Activated T-cell treated with anti-CD3 and anti-CD28 coated beads, Interleukin-2, amount 50 U/mL, for 72 hours (primary cell): ENCODE results near the gene MIGA1. TPM values are rescaled to one million over a fixed set of nuclear protein-coding genes. Genes with fewer than 3 reads are reported as not detected.
"Not testable (repeated sequence)": the region's sequence is repeated elsewhere in the genome, so short reads cannot be mapped to it uniquely, and the experiment has no call there.

Experiments used
- ATAC-seq, 2 donors: fragments of 150-1000 bp; cut with Tn5 transposase; replicated peaks in 1 of 2; 2 replicates each; pipeline ENCODE4 v1.10.0; 2021; ENCODE audit warnings: moderate library complexity in 2 of 2, mild to moderate bottlenecking in 1 of 2
- DNase-seq, 2 donors: peaks; one replicate each; pipeline ENCODE4 v3.0.0; 2021 to 2022; ENCODE audit warnings: mixed read lengths in 1 of 2
- H3K27ac Mint-ChIP-seq: one replicate; pipeline ENCODE4 v1.8.0; 2022; ENCODE audit warnings: mild to moderate bottlenecking, moderate library complexity, mixed read lengths
- H3K27me3 Mint-ChIP-seq: one replicate; pipeline ENCODE4 v1.8.0; 2022; ENCODE audit warnings: low read depth, mixed read lengths
- H3K36me3 Mint-ChIP-seq, 2 donors: one replicate each; pipeline ENCODE4 v1.8.0; 2022; ENCODE audit warnings: mixed read lengths in 2 of 2, mild to moderate bottlenecking in 1 of 2; ENCODE audit not compliant: insufficient read depth in 2 of 2
- H3K4me1 Mint-ChIP-seq: one replicate; pipeline ENCODE4 v1.8.0; 2022; ENCODE audit warnings: low read depth, mixed read lengths
- H3K4me3 Mint-ChIP-seq, 2 donors: one replicate each; pipeline ENCODE4 v1.8.0; 2022; ENCODE audit warnings: mild to moderate bottlenecking in 2 of 2, mixed read lengths in 2 of 2, moderate library complexity in 2 of 2
- H3K9me3 Mint-ChIP-seq, 2 donors: one replicate each; pipeline ENCODE4 v1.8.0; 2022; ENCODE audit warnings: mixed read lengths in 2 of 2
- total RNA-seq, 2 donors: library from RNA; stranded (reverse); gene quantifications; one replicate each; pipeline ENCODE4 v1.2.3, GENCODE V29; 2022

Gene MIGA1
- total RNA-seq, 2 donors from 2014 or later = 11.9 to 12.4 TPM

DNA sequence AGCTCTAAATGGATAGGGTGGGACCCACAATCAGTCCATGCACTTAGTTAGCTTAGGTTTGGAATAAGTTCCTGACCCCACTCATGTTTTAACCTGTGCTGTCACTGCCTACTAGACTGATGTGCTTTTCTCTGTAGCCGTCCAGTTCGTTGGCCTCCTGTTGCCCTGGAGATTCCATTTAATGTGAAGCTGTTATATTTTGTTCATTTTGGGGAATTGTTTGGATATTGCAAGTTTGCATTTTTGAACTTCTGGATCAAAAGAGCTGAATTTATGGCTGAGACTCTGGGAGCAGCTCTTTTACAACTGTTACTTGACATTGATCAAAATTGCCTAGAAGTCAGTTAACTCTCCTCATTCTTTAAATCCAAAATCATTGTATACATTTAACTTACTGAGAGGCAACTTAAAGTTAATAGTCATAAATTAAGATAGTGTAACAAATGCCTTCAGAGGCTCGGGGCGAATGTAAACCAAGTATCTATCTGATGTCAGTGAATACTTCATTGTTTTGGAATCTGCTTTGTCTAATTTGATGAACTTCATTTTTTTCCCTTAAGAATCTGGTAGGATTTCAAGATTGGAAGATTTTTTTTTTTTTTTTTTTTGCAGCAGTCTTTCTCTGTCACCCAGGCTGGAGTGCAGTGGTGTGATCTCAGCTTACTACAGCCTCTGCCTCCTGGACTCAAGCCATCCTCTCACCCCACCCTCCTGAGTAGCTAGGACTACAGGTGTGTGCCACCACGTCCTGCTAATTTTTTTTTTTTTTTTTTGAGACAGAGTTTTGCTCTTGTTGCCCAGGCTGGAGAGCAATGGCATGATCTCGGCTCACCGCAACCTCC, 38.1 kb downstream of the MIGA1 start:
- ATAC-seq (no peak), DNase-seq (no peak)
- no peaks in the 10 kb centered on the region for H3K9me3 Mint-ChIP-seq
- no peak overlapping the region for H3K4me3 Mint-ChIP-seq
- peaks cover 5 to 26% of the 10 kb centered on the region in 2 donors for H3K36me3 Mint-ChIP-seq
- H3K27me3 Mint-ChIP-seq = no peaks in the 10 kb centered on the region
- H3K27ac Mint-ChIP-seq = no peak overlapping the region
- H3K4me1 Mint-ChIP-seq = no peaks in the 10 kb centered on the region

DNA sequence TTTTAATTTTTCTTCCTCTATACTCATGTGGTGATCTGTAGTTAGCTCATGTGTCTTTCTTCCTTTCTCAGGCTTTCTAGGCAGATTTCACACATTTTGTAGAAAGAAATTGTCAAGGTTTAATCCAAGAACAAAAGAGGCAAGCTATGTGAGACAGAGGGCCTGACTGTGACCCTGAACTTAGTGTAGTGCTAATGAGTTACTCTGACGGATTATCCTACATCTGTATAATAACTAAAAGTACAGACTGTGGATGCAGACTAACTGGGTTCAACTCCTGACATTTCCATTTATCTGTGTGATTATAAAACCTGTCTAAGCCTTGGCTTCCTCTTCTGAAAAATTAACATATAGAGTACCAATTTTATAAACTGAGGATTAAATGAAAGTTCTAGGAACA, 40.7 kb downstream of the MIGA1 start:
- Mint-ChIP-seq H3K27me3 (no peaks in the 10 kb centered on the region), H3K4me1 (no peaks in the 10 kb centered on the region), H3K9me3 (no peaks in the 10 kb centered on the region), H3K27ac (no peak overlapping the region), H3K36me3 (peaks cover 4 to 18% of the 10 kb centered on the region in 2 donors), H3K4me3 (no peak overlapping the region)
- ATAC-seq (no peak), DNase-seq (no peak)

DNA sequence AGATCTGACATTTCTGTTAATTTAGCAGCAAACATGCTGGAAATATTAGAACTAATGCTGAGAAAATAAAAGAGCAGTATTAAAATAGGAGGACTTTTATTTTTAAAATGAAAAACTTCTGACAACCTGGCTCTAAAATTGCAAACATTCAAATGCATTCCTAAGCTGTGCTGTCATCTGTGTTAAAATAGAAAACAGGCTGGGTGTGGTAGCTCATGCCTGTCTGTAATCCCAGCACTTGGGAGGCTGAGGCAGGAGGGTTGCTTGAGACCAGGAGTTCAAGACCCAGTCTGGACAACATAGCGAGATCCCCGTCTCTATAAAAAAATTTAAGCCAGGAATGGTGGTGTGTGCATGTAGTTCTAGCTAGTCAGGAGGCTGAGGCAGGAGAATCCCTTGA, 44.6 kb downstream of the MIGA1 start:
- Mint-ChIP-seq H3K4me3 (no peak overlapping the region), H3K36me3 (peaks cover 6 to 11% of the 10 kb centered on the region in 2 donors), H3K27me3 (no peaks in the 10 kb centered on the region), H3K4me1 (no peaks in the 10 kb centered on the region), H3K9me3 (no peaks in the 10 kb centered on the region), H3K27ac (no peak overlapping the region)
- DNase-seq (no peak), ATAC-seq (no peak)

DNA sequence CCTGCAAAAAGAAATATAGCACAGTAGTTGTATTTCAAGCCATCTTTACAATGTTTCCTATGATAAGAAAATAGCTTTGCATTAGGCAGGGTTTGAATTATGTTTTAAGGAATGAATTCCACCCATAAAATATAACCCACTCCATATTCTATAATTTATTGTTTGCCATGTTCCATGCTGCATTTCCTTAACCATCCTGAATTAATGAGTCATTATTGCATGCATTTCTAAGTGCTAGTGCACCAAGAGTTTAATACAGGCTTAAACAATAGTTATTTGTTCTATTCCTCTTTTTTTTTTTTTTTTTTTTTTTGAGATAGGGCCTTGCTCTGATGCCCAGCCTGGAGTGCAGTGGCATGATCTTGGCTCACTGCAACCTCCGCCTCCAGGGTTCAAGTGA, 45.2 kb downstream of the MIGA1 start:
- Mint-ChIP-seq H3K27ac (no peak overlapping the region), H3K27me3 (no peaks in the 10 kb centered on the region)
- ATAC-seq = no peak

DNA sequence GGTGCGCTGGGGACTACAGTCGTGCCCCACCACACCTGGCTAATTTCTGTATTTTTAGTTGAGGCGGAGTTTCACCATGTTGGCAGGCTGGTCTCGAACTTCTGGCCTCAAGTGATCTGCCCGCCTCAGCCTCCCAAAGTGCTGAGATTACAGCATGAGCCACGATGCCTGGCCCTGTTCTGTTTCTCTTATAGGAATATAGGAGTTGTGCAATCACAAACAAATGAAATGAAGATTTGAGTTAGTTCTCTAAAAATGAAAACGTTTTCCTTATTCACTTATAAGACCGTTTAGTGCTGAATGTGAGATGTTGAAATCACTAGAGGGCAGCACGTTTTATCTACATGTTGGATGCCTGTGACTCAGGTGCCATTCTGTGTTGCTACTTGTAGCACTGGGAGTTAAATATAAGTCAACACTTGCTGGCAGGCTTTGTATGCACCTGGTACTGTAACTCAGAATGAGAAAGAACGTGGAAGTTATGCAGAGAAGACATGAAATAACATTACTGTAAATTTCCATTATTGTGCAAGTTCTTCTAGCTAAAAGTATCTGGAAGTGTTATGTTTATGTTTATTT, 45.8 kb downstream of the MIGA1 start:
- ATAC-seq (peak in 1 of 2 donors; percentile 39), DNase-seq (peak in 1 of 2 donors; percentile 5)
- Mint-ChIP-seq H3K4me1 (no peaks in the 10 kb centered on the region), H3K9me3 (no peaks in the 10 kb centered on the region), H3K27me3 (no peaks in the 10 kb centered on the region), H3K36me3 (peaks cover 2 to 11% of the 10 kb centered on the region in 2 donors), H3K4me3 (no peak overlapping the region), H3K27ac (peak overlapping the region; percentile 14)

More for the DNA sequence above, 45.2 kb downstream of the MIGA1 start:
- H3K9me3 Mint-ChIP-seq = no peaks in the 10 kb centered on the region
- no peak for DNase-seq
- H3K4me3 Mint-ChIP-seq = no peak overlapping the region
- no peaks in the 10 kb centered on the region for H3K4me1 Mint-ChIP-seq
- peaks cover 5 to 10% of the 10 kb centered on the region in 2 donors for H3K36me3 Mint-ChIP-seq

DNA sequence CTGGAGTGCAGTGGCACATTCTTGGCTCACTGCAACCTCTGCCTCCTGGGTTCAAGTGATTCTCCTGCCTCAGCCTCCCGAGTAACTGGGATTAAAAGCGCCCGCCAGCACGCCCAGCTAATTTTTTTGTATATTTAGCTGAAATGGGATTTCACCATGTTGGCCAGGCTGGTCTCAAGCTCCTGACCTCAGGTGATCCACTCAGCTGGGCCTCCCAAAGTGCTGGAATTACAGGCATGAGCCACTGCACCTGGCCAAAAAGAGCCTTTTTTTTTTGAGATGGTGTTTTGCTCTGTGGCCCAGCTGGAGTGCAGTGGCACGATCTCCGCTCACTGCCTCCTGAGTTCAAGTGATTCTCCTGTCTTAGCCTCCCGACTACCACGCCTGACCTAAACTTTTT, 47.4 kb downstream of the MIGA1 start:
- H3K27me3 Mint-ChIP-seq, H3K4me1 Mint-ChIP-seq, H3K9me3 Mint-ChIP-seq, H3K4me3 Mint-ChIP-seq, ATAC-seq, DNase-seq: not testable (repeated sequence)
- Mint-ChIP-seq H3K36me3 (peaks cover 2 to 11% of the 10 kb centered on the region in 2 donors), H3K27ac (peak overlapping the region; percentile 54)

- H3K36me3 Mint-ChIP-seq = peaks cover 2 to 9% of the 10 kb centered on the region in 2 donors
- ATAC-seq (no peak), DNase-seq (no peak)
- H3K9me3 Mint-ChIP-seq = no peaks in the 10 kb centered on the region
- H3K27me3 Mint-ChIP-seq = no peaks in the 10 kb centered on the region
- no peak overlapping the region for H3K4me3 Mint-ChIP-seq
- peaks cover 6% of the 10 kb centered on the region for H3K4me1 Mint-ChIP-seq
- no peak overlapping the region for H3K27ac Mint-ChIP-seq
Observed at GRCh38 chr1:77828098-77828497, 48.6 kb downstream of the MIGA1 start.

DNA sequence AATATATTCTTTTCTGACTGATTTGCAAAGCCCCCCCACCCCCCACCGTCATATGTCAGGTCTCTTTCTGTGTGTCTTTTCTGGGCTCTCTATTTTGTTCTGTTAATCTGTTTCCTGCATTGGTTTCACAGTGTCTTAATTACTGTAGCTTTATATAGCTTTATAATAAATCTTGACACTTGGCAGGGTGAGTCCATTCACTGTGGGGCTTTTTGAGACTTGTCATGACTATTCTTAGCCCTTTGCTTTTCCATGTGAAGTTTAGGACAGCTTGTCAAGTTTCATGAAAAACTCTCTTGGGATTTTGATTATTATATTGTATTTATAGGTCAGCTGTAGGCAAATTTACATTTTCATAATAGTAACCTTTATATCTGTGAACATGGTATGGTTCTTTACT, 50.4 kb downstream of the MIGA1 start:
- no peak for DNase-seq
- Mint-ChIP-seq H3K4me3 (no peak overlapping the region), H3K27me3 (no peaks in the 10 kb centered on the region), H3K9me3 (no peaks in the 10 kb centered on the region), H3K4me1 (peaks cover 6% of the 10 kb centered on the region), H3K36me3 (peaks cover 2 to 11% of the 10 kb centered on the region in 2 donors), H3K27ac (no peak overlapping the region)
- no peak for ATAC-seq

DNA sequence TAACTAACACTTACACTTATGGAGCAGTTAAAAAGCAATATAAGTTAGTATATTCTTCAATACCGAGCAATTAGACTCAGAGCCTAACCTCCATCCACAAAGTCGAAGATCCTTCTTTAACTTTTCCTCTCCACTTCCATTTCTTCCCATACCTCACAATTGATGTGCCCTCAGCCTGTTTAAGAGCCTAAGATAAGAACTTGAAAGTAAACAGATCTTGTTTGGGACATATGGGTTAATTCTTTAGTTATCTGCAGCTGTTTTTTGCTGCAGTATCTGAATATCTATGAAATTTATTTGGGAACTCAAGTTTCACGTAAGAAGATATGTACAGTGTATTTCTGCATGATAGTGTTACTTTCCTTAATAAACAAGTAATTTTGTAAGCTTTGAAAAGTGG, 51.5 kb downstream of the MIGA1 start:
- DNase-seq = no peak
- Mint-ChIP-seq H3K9me3 (no peaks in the 10 kb centered on the region), H3K27me3 (no peaks in the 10 kb centered on the region), H3K36me3 (peaks cover 0 to 11% of the 10 kb centered on the region in 2 donors), H3K4me3 (no peak overlapping the region), H3K4me1 (peaks cover 6% of the 10 kb centered on the region), H3K27ac (no peak overlapping the region)
- no peak for ATAC-seq

DNA sequence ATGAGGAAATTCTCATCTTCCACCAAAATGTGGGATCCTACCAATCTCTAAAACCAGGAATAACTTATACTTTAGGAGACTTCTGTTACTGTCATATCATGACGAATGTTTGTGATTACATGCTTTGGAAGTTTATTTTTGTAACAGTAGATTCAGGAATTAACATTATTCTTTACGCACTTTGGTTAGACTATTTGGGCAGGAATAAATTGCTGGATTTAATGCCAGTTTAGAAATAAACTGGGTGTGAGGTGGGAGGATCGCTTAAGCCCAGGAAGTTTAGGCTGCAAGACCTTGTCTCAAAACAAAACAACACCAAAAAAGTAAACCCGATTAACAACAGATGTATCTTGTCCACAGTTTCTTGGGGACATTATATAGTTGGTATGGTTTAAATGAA, 52.1 kb downstream of the MIGA1 start:
- no peak overlapping the region for H3K4me3 Mint-ChIP-seq
- no peak for ATAC-seq
- no peak overlapping the region for H3K27ac Mint-ChIP-seq
- no peaks in the 10 kb centered on the region for H3K27me3 Mint-ChIP-seq
- peaks cover 0 to 9% of the 10 kb centered on the region in 2 donors for H3K36me3 Mint-ChIP-seq
- peaks cover 6% of the 10 kb centered on the region for H3K4me1 Mint-ChIP-seq
- DNase-seq = no peak
- no peaks in the 10 kb centered on the region for H3K9me3 Mint-ChIP-seq

- Mint-ChIP-seq H3K36me3 (peaks cover 0 to 7% of the 10 kb centered on the region in 2 donors), H3K27ac (no peak overlapping the region), H3K27me3 (no peaks in the 10 kb centered on the region), H3K4me1 (peaks cover 6% of the 10 kb centered on the region), H3K4me3 (no peak overlapping the region), H3K9me3 (no peaks in the 10 kb centered on the region)
- no peak for DNase-seq
- ATAC-seq = no peak
Observed at GRCh38 chr1:77831976-77832711, 52.7 kb downstream of the MIGA1 start.

GRCh38 chr1:77832901-77833300, 53.5 kb downstream of the MIGA1 start:
- no peak for DNase-seq
- no peaks in the 10 kb centered on the region for H3K27me3 Mint-ChIP-seq
- peaks cover 0 to 6% of the 10 kb centered on the region in 2 donors for H3K36me3 Mint-ChIP-seq
- H3K4me1 Mint-ChIP-seq = peaks cover 6% of the 10 kb centered on the region
- H3K9me3 Mint-ChIP-seq = no peaks in the 10 kb centered on the region
- ATAC-seq = no peak
- peak overlapping the region; percentile 33 for H3K27ac Mint-ChIP-seq
- H3K4me3 Mint-ChIP-seq = no peak overlapping the region

DNA sequence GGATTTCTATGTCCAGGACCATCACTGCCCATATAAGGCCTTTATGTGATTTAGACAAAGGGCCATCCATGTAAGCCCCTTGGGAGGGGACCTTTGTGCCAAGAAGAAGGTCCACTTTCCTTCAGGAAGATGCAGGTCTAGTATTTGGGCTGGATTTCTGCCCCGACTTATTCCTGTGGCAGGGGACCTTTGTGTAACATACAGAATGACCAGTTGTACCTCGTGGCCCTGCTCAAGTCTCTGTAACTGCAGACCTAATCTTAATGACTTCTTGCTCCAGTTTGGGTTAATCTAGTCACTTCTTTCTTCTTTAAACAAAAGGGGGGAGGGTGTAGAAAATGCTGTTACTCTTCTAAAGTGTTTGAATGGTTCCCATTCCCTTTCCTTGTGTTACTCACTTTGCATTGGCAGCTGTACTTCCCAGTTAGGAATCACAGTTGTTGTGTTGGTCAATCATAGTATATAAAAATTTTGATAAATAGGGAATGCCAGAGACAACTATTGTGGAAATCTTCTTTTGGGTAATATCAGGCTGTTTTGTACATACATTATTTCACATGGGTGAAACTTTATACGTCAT, 54.2 kb downstream of the MIGA1 start:
- peak overlapping the region; percentile 83 for H3K27ac Mint-ChIP-seq
- peaks cover 0 to 6% of the 10 kb centered on the region in 2 donors for H3K36me3 Mint-ChIP-seq

More for the DNA sequence above, 54.2 kb downstream of the MIGA1 start:
- DNase-seq (no peak), ATAC-seq (no peak)
- Mint-ChIP-seq H3K9me3 (no peaks in the 10 kb centered on the region), H3K27me3 (no peaks in the 10 kb centered on the region), H3K4me1 (peaks cover 6% of the 10 kb centered on the region), H3K4me3 (no peak overlapping the region)
